H9 (cell line): ENCODE results near the gene KCNMB1. TPM values are rescaled to one million over a fixed set of nuclear protein-coding genes. Genes with fewer than 3 reads are reported as not detected.
A peak's percentile ranks its signal among the peaks of the same experiment; 100 is the strongest.

ENCODE experiments used
- DNase-seq: peaks from one replicate; pipeline ENCODE4 v3.0.0-alpha.2; 2017
- H2AFZ ChIP-seq: one replicate; pipeline ENCODE4 v1.6.1; 2013; ENCODE audit warnings: mild to moderate bottlenecking, low read length, control low read depth, moderate library complexity
- H2AK5ac ChIP-seq: 2 replicates; pipeline ENCODE4 v1.6.1; 2013; ENCODE audit warnings: low read length, control low read depth, mixed read lengths; ENCODE audit not compliant: insufficient read length
- H2BK120ac ChIP-seq: one replicate; pipeline ENCODE4 v1.6.1; 2013; ENCODE audit warnings: low read depth, mild to moderate bottlenecking, low read length, control low read depth, inconsistent platforms; ENCODE audit not compliant: poor library complexity, severe bottlenecking
- H2BK12ac ChIP-seq: 2 replicates; pipeline ENCODE4 v1.6.1; 2013; ENCODE audit warnings: low read length, control low read depth, mixed read lengths, low read depth; ENCODE audit not compliant: insufficient read length
- H2BK15ac ChIP-seq: 2 replicates; pipeline ENCODE4 v1.6.1; 2013; ENCODE audit warnings: low read depth, low read length, control low read depth
- H2BK20ac ChIP-seq: one replicate; pipeline ENCODE4 v1.6.1; 2013; ENCODE audit warnings: low read depth, mild to moderate bottlenecking, low read length, control low read depth, inconsistent platforms; ENCODE audit not compliant: poor library complexity, severe bottlenecking
- H2BK5ac ChIP-seq: 2 replicates; pipeline ENCODE4 v1.6.1; 2013; ENCODE audit warnings: low read length, control low read depth, mixed read lengths; ENCODE audit not compliant: insufficient read length
- H3K14ac ChIP-seq: 2 replicates; pipeline ENCODE4 v1.6.1; 2013; ENCODE audit warnings: low read length, control low read depth; ENCODE audit not compliant: insufficient read depth
- H3K18ac ChIP-seq: 2 replicates; pipeline ENCODE4 v1.6.1; 2013; ENCODE audit warnings: low read depth, mild to moderate bottlenecking, mixed read lengths, low read length, control low read depth; ENCODE audit not compliant: insufficient read length
- H3K23ac ChIP-seq: 2 replicates; pipeline ENCODE4 v1.6.1; 2013; ENCODE audit warnings: low read length, control low read depth, mixed read lengths, low read depth; ENCODE audit not compliant: insufficient read length
- H3K23me2 ChIP-seq: 2 replicates; pipeline ENCODE4 v1.6.1; 2013; ENCODE audit warnings: low read depth, mild to moderate bottlenecking, mixed read lengths, low read length, control low read depth; ENCODE audit not compliant: insufficient read length, poor library complexity, severe bottlenecking
- H3K27ac ChIP-seq: 2 replicates; pipeline ENCODE4 v1.5.1; 2013; ENCODE audit warnings: low read length, control low read depth, mixed read lengths, low read depth; ENCODE audit not compliant: insufficient read length
- H3K27me3 ChIP-seq: 2 replicates; pipeline ENCODE4 v1.6.1; 2013; ENCODE audit warnings: low read length, control low read depth, inconsistent platforms; ENCODE audit not compliant: insufficient read depth
- H3K4ac ChIP-seq: 2 replicates; pipeline ENCODE4 v1.6.1; 2013; ENCODE audit warnings: low read depth, mild to moderate bottlenecking, control low read depth, inconsistent platforms, low read length, moderate library complexity
- H3K4me1 ChIP-seq: 2 replicates; pipeline ENCODE4 v1.6.1; 2013; ENCODE audit warnings: low read length, control low read depth, inconsistent platforms; ENCODE audit not compliant: insufficient read depth
- H3K4me2 ChIP-seq: 2 replicates; pipeline ENCODE4 v1.6.1; 2013; ENCODE audit warnings: low read length, control low read depth, mixed read lengths; ENCODE audit not compliant: insufficient read length, insufficient read depth
- H3K56ac ChIP-seq: 2 replicates; pipeline ENCODE4 v1.6.1; 2013; ENCODE audit warnings: low read depth, mild to moderate bottlenecking, mixed read lengths, low read length, control low read depth; ENCODE audit not compliant: insufficient read length
- H3K79me1 ChIP-seq: 2 replicates; pipeline ENCODE4 v1.6.1; 2013; ENCODE audit warnings: low read depth, mild to moderate bottlenecking, moderate library complexity, low read length, control low read depth, inconsistent platforms; ENCODE audit not compliant: insufficient read depth, poor library complexity, severe bottlenecking
- H3K79me2 ChIP-seq: 2 replicates; pipeline ENCODE4 v1.6.1; 2013; ENCODE audit warnings: low read length, control low read depth, inconsistent platforms; ENCODE audit not compliant: insufficient read depth
- H3K9ac ChIP-seq: 2 replicates; pipeline ENCODE4 v1.6.1; 2013; ENCODE audit warnings: low read length, control low read depth, mixed read lengths; ENCODE audit not compliant: insufficient read length; ENCODE audit errors: extremely low read depth
- H3K9me3 ChIP-seq: one replicate; pipeline ENCODE4 v1.6.1; 2013; ENCODE audit warnings: low read depth, low read length, inconsistent platforms; ENCODE audit not compliant: control insufficient read depth
- H3T11ph ChIP-seq: one replicate; pipeline ENCODE4 v1.6.1; 2013; ENCODE audit warnings: mild to moderate bottlenecking, low read length, control low read depth, inconsistent platforms
- H4K20me1 ChIP-seq: one replicate; pipeline ENCODE4 v1.6.1; 2013; ENCODE audit not compliant: control insufficient read depth, insufficient read length, insufficient read depth
- H4K5ac ChIP-seq: 2 replicates; pipeline ENCODE4 v1.6.1; 2013; ENCODE audit warnings: low read depth, mild to moderate bottlenecking, mixed read lengths, low read length, control low read depth; ENCODE audit not compliant: insufficient read length
- H4K8ac ChIP-seq: replicated peaks from 2 replicates; pipeline ENCODE4 v1.6.1; 2013; ENCODE audit warnings: low read length, control low read depth, mixed read lengths, low read depth; ENCODE audit not compliant: insufficient read length
- H4K91ac ChIP-seq: 2 replicates; pipeline ENCODE4 v1.6.1; 2013; ENCODE audit warnings: low read depth, mild to moderate bottlenecking, moderate library complexity, mixed read lengths, low read length, control low read depth; ENCODE audit not compliant: insufficient read length
- H3K27ac Mint-ChIP-seq, 3 experiments: 2 replicates in 2 of 3; 3 replicates in 1 of 3; pipeline ENCODE4 v1.8.0; 2020 to 2021; ENCODE audit warnings: mixed read lengths in 3 of 3, mild to moderate bottlenecking in 1 of 3, moderate library complexity in 1 of 3
- H3K27me3 Mint-ChIP-seq: 2 replicates; pipeline ENCODE4 v1.8.0; 2021; ENCODE audit warnings: low read depth, mild to moderate bottlenecking, moderate library complexity, mixed read lengths
- H3K36me3 Mint-ChIP-seq, 3 experiments: 2 replicates in 2 of 3; 3 replicates in 1 of 3; pipeline ENCODE4 v1.8.0; 2020 to 2021; ENCODE audit warnings: low read depth in 3 of 3, mixed read lengths in 3 of 3; ENCODE audit not compliant: insufficient read depth in 1 of 3
- H3K4me1 Mint-ChIP-seq, 2 experiments: 2 replicates each; pipeline ENCODE4 v1.8.0; 2020; ENCODE audit warnings: mixed read lengths in 2 of 2
- H3K4me3 Mint-ChIP-seq, 2 experiments: 2 replicates in 1 of 2; 3 replicates in 1 of 2; pipeline ENCODE4 v1.8.0; 2020 to 2021; ENCODE audit warnings: mild to moderate bottlenecking in 2 of 2, mixed read lengths in 2 of 2, moderate library complexity in 1 of 2
- H3K9me3 Mint-ChIP-seq, 2 experiments: 2 replicates in 1 of 2; 3 replicates in 1 of 2; pipeline ENCODE4 v1.8.0; 2020; ENCODE audit warnings: mild to moderate bottlenecking in 2 of 2, mixed read lengths in 2 of 2, moderate library complexity in 1 of 2
- WGBS: extraction: QIAGEN DNeasy Blood & Tissue Kit; methylation state at CpG from one replicate; pipeline ENCODE4 v1.1.7; 2013; ENCODE audit warnings: missing lambda C conversion rate, low lambda C conversion rate, mixed read lengths; ENCODE audit not compliant: insufficient read length; ENCODE audit errors: extremely low coverage; 5-methylcytosine and 5-hydroxymethylcytosine counted together
- total RNA-seq: library from RNA; stranded (reverse); gene quantifications from 2 replicates; pipeline ENCODE4 v1.2.1, GENCODE V29; 2021
- TF ChIP-seq, protein P1 (sequence below): fragments of 200-600 bp; sonication (generic); conservative IDR thresholded peaks from 3 replicates; pipeline ENCODE4 v1.8.0; 2021; ENCODE audit warnings: antibody characterized with exemption, mild to moderate bottlenecking

The KCNMB1 gene
- total RNA-seq, 1 experiment from 2014 or later = 0.28 TPM

DNA sequence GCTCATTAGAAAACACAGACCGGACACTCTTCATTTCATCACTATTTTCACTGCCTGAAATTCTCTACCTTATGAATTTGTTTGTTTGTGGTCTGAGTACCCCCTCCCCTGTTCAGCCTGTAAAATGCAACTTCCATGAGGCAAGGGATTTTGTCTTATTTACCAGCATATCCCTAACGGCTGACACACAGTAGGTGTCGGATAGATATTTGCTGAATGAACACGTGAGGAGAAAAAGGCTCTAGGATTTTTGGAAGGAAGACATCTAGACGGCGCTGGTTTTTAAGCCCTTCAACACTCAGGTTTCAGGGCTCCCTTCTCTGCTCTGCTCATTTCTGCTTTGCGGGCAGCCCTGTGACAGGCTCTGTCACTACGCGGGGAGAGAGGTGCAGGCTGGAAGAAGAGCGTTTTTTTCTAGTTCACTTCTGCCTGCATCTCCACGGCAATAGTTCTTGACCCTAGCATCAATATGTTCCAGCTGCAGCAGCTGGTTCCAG is 41.0 kb downstream of the KCNMB1 start:
- Histone ChIP-seq H3K4me2 (no peak overlapping the region), H3K23me2 (peaks cover 3% of the 10 kb centered on the region), H2AFZ (no peak overlapping the region), H3K79me2 (no peaks in the 10 kb centered on the region), H4K5ac (no peak overlapping the region), H2BK120ac (no peak overlapping the region), H3K27ac (no peak overlapping the region), H3K9ac (no peak overlapping the region), H3K4me1 (peaks cover 5% of the 10 kb centered on the region; the same call in 1 of the 2 replicates), H3K23ac (no peak overlapping the region), H2AK5ac (no peak overlapping the region), H4K20me1 (no peaks in the 10 kb centered on the region), H3K9me3 (no peaks in the 10 kb centered on the region), H4K8ac (no peak overlapping the region), H3K14ac (no peak overlapping the region), H2BK15ac (no peak overlapping the region), H3K56ac (no peak overlapping the region), H3K79me1 (no peaks in the 10 kb centered on the region), H3K18ac (no peak overlapping the region), H2BK20ac (no peak overlapping the region), H3K4ac (no peak overlapping the region), H3K27me3 (no peaks in the 10 kb centered on the region), H2BK12ac (no peak overlapping the region), H4K91ac (no peak overlapping the region), H3T11ph (no peak overlapping the region), H2BK5ac (no peak overlapping the region)
- TF ChIP-seq, protein P1, sequence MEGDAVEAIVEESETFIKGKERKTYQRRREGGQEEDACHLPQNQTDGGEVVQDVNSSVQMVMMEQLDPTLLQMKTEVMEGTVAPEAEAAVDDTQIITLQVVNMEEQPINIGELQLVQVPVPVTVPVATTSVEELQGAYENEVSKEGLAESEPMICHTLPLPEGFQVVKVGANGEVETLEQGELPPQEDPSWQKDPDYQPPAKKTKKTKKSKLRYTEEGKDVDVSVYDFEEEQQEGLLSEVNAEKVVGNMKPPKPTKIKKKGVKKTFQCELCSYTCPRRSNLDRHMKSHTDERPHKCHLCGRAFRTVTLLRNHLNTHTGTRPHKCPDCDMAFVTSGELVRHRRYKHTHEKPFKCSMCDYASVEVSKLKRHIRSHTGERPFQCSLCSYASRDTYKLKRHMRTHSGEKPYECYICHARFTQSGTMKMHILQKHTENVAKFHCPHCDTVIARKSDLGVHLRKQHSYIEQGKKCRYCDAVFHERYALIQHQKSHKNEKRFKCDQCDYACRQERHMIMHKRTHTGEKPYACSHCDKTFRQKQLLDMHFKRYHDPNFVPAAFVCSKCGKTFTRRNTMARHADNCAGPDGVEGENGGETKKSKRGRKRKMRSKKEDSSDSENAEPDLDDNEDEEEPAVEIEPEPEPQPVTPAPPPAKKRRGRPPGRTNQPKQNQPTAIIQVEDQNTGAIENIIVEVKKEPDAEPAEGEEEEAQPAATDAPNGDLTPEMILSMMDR = peak; percentile 28; the same call in 2 of the 3 replicates
- Mint-ChIP-seq H3K36me3 (peaks cover 0 to 14% (median 7%) of the 10 kb centered on the region in 3 experiments; a peak in 6 of 7 replicates), H3K4me1 (peaks cover 43% of the 10 kb centered on the region in 2 experiments), H3K27me3 (peaks cover 18% of the 10 kb centered on the region), H3K4me3 (no peak overlapping the region), H3K9me3 (peaks cover 10 to 14% of the 10 kb centered on the region in 2 experiments; a peak in 4 of 5 replicates), H3K27ac (no peak overlapping the region)
- WGBS = no CpG with 5 or more reads among the region's 11 CpGs
- no peak for DNase-seq
